GM12865 (cell line): ENCODE results near the gene MLX.

ENCODE experiments used
- DNase-seq: peaks from one replicate; pipeline ENCODE4 v3.0.0; 2010; ENCODE audit warnings: low read depth
- H3K4me3 ChIP-seq: 2 replicates; pipeline ENCODE4 v1.5.1; 2011; ENCODE audit warnings: mild to moderate bottlenecking, low read depth, low read length, control low read depth
- CTCF ChIP-seq: IDR thresholded peaks from 2 replicates; pipeline ENCODE4 v1.5.1; 2011; ENCODE audit warnings: low read length, control low read depth, low read depth, inconsistent platforms; ENCODE audit not compliant: insufficient read depth; ENCODE audit errors: missing control alignments

Gene MLX

DNA sequence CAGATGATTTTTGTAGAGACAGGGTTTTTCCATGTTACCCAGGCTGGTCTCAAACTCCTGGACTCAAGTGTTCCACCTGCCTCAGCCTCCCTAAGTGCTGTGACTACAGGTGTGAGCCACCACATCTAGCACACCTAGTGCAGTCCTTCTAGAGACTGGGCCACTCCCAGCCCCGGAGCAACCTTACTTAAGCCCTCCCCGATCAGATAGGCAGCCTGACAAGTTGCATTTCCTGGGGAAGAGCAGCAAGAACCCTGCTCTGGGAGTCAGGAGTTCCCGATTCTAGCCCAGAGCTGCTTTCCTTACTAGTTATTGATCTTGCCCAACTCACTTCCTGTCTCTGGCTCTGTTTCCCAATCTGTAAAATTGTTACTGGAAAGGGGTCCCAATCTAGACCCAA lies 37.8 kb upstream of the MLX start:
- H3K4me3 ChIP-seq: no peak overlapping the region
- no peak for DNase-seq
- TF ChIP-seq CTCF: no peak

GRCh38 chr17:42530952-42531454 lies 35.9 kb upstream of the MLX start:
- no peak overlapping the region for H3K4me3 ChIP-seq
- DNase-seq: no peak
- no peak for TF ChIP-seq CTCF

DNA sequence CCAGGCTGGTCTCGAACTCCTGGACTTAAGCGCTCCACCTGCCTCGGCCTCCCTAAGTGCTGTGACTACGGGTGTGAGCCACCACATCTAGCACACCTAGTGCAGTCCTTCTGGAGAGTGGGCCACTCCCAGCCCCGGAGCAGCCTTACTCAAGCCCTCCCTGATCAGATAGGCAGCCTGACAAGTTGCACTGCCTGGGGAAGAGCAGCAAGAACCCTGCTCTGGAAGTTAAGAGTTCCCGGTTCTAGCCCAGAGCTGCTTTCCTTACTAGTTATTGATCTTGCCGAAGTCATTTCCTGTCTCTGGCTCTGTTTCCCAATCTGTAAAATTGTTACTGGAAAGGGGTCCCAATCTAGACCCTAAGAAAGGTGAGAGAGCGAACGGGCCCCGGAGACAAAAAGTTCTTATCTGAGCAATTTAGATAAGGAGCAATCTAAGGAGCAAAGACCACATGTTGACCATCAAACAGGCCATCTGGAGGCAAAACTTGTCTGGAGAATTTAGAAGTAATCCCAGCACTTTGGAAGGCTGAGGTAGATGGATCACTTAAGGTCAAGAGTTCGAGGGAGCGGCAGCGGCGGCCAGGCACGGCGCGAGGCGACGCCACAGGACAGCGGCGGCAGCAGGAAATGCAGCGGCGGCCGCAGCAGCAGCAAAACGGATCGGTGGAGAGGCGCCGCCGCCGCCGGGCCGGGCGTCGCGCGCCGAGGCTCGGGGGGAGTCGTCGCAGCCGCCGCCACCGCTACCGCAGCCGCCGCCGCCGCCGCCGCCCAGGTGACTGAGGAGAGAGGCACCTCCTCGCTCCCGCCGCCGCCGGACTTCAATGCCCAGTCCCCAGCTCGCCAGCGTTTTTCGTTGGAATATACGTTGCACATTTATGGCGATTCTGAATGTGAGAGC lies 35.2 kb upstream of the MLX start:
- peak; percentile 37 for TF ChIP-seq CTCF
- DNase-seq: peak; percentile 79
- H3K4me3 ChIP-seq: peak overlapping the region; percentile 55

GRCh38 chr17:42535155-42536047 lies 31.5 kb upstream of the MLX start:
- peak overlapping the region; percentile 61 for H3K4me3 ChIP-seq
- TF ChIP-seq CTCF: no peak
- no peak for DNase-seq

GRCh38 chr17:42536048-42536371 lies 30.9 kb upstream of the MLX start, which contains the start of gene NAGLU:
TSS of gene NAGLU (plus strand) at chr17:42536241. CDS start at chr17:42536273, 32 bp downstream.
- DNase-seq: peak; percentile 95
- no peak for TF ChIP-seq CTCF

DNA sequence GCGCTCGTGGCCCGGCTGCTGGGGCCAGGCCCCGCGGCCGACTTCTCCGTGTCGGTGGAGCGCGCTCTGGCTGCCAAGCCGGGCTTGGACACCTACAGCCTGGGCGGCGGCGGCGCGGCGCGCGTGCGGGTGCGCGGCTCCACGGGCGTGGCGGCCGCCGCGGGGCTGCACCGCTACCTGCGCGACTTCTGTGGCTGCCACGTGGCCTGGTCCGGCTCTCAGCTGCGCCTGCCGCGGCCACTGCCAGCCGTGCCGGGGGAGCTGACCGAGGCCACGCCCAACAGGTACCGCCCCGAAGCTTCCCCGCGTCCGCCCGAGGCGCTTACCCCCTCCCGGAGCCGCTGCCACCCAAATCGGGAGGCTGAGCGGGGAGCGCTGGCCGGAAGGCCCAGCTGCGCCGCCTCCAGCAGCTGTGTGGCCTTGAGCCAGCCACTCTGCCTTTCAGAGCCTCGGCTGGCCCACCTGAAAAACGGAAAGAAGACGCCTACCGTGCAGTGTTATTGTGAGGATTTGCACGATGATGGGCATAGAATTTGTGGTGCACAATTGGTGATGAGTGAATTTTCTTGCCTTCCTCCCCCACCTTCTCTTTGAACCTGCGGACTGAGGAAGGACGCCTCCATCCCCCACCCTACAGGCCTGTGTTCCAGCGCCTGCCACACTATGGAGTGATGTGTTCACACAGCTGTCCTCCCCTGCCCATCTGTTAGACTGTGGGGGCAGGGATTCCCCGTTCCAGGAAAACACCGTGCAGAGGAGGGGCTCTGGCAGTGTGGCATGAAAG lies 30.3 kb upstream of the MLX start:
- peak; percentile 92 for DNase-seq
- H3K4me3 ChIP-seq: peak overlapping the region; percentile 61
- no peak for TF ChIP-seq CTCF

More at GRCh38 chr17:42536048-42536371, 30.9 kb upstream of the MLX start, which contains the start of gene NAGLU:
- peak within 1 kb of the TSS; percentile 61 for H3K4me3 ChIP-seq
